ENCODE measurements around the gene P2RY14. TPM values are rescaled to one million over a fixed set of nuclear protein-coding genes. Genes with fewer than 3 reads are reported as not detected.

The P2RY14 gene
- polyA plus RNA-seq, 1 donor (not counting 4 experiments of a cell fraction or from before 2014, with no cell fraction given) = not detected

DNA sequence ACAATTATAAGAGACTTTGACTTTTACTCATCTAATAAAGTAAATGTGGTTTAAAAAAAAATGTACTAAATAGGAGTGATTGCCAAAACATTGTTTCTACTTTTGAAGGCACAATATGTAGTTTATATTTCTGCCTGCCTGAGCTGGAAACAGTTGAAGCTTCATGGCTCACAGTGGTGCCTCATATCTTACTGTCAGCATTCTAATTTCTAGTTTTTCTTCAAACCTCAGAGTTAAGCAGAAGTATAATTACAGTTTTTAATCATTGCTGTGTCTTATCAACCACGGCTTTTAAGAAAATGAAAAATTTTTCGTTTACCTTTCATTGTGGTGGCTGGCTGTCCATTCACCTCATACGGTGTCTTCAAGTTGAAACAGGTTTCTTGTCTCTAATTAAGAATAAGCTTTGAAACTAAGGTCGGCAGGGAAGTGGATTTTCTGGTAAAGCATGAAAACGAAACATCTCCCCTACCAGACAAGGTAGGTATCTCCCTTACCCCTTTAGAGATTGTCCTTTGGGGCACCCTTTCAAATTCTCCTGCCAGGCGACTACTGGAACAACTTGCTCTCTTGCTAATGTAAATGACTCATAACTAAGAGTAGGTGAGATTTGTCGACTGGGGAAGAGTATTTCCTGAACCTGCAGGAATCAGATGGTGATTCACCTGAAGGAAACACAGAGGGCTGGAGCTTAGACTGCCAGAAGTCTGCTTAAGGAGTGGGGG is 38.1 kb upstream of the P2RY14 start, which contains the start of gene GPR87:
GPR87 (minus strand) TSS at position 554 of the 725 bp plus-strand sequence. CDS start 16,720 bp downstream, outside the sequence.
- Histone ChIP-seq H3K9me3 (ENCODE audit: control insufficient read depth, low read depth, low read length) (no peaks in the 10 kb centered on the region), H3K79me2 (ENCODE audit: control insufficient read depth, insufficient read depth, low read length) (peaks cover 51% of the 10 kb centered on the region), H3K36me3 (ENCODE audit: control insufficient read depth in 2 of 2, extremely low read depth in 1 of 2, insufficient read depth in 2 of 2, low read length in 2 of 2) (peaks cover 4 to 15% of the 10 kb centered on the region in 2 experiments), H3K4me3 (ENCODE audit: control insufficient read depth in 2 of 3, extremely low read depth in 1 of 3, insufficient read depth in 2 of 3, low read depth in 1 of 3, low read length in 3 of 3) (peak within 1 kb of the TSS; percentile 75 to 93 (median 92)), H2AFZ (ENCODE audit: control insufficient read depth, low read length) (no peak within 1 kb of the TSS), H3K4me2 (ENCODE audit: control insufficient read depth, extremely low read depth, insufficient read depth, low read depth, low read length) (peak within 1 kb of the TSS; percentile 95), H3K4me1 (ENCODE audit: control insufficient read depth, extremely low read depth, insufficient read depth, low read length) (peaks cover 58% of the 10 kb centered on the region), H3K27me3 (ENCODE audit: control insufficient read depth, extremely low read depth, insufficient read depth, low read length) (no peaks in the 10 kb centered on the region), H4K20me1 (ENCODE audit: control insufficient read depth, extremely low read depth, insufficient read depth, low read length) (peaks cover 3% of the 10 kb centered on the region), H3K27ac (ENCODE audit: control insufficient read depth, insufficient read depth, low read length) (peak within 1 kb of the TSS; percentile 98), H3K9me1 (ENCODE audit: control insufficient read depth, extremely low read depth, insufficient read depth, low read length) (no peaks in the 10 kb centered on the region), H3K9ac (ENCODE audit: control insufficient read depth, extremely low read depth, insufficient read depth, low read length) (peak within 1 kb of the TSS; percentile 94)
- FAIRE-seq (peak; percentile 96), DNase-seq (ENCODE audit: low read depth, low spot score) (peak; percentile 88)
- TF ChIP-seq CTCF (optimal IDR thresholded peaks at IDR 0.05 in 1 of 3, IDR thresholded peaks at IDR 0.05 in 1 of 3, conservative IDR thresholded peaks at IDR 0.05 in 1 of 3; ENCODE audit: extremely low read depth in 1 of 3, insufficient read depth in 2 of 3, low read length in 3 of 3) (no peak), EZH2 (IDR thresholded peaks at IDR 0.05; ENCODE audit: low read length) (no peak)
- dilution Hi-C loops (cut with MboI; ENCODE audit: extremely low pct_ligation_motif_present, low sequenced_read_pairs) = no loop called here

DNA sequence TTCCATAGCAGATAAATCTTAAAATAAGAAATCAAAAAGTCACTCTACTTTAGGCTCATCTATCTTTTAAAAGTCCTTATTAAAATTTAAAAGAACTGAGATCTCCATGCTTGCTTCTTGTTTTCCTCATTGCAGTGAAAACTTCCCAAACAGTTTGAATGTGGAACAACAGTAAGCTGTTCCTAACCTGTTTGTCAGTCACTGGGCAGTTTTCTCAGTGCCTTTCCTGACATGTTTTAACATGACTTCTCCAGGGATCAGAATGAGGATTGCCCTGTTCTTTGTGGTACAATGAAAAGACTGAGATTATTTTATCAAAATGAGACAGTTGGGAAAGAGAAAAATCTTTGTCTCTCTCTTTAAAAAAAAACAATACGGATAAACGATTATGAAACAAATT is 37.5 kb upstream of the P2RY14 start:
- no peak for TF ChIP-seq EZH2 (IDR thresholded peaks at IDR 0.05; ENCODE audit: low read length)
- Histone ChIP-seq H3K4me3 (ENCODE audit: control insufficient read depth in 2 of 3, extremely low read depth in 1 of 3, insufficient read depth in 2 of 3, low read depth in 1 of 3, low read length in 3 of 3) (peak overlapping the region; percentile 75 to 93 (median 92)), H4K20me1 (ENCODE audit: control insufficient read depth, extremely low read depth, insufficient read depth, low read length) (peaks cover 3% of the 10 kb centered on the region), H3K27ac (ENCODE audit: control insufficient read depth, insufficient read depth, low read length) (peak overlapping the region; percentile 98), H3K27me3 (ENCODE audit: control insufficient read depth, extremely low read depth, insufficient read depth, low read length) (no peaks in the 10 kb centered on the region), H3K4me2 (ENCODE audit: control insufficient read depth, extremely low read depth, insufficient read depth, low read depth, low read length) (peak overlapping the region; percentile 95), H3K9me1 (ENCODE audit: control insufficient read depth, extremely low read depth, insufficient read depth, low read length) (no peaks in the 10 kb centered on the region), H3K9ac (ENCODE audit: control insufficient read depth, extremely low read depth, insufficient read depth, low read length) (peak overlapping the region; percentile 94), H3K79me2 (ENCODE audit: control insufficient read depth, insufficient read depth, low read length) (peaks cover 56% of the 10 kb centered on the region), H3K4me1 (ENCODE audit: control insufficient read depth, extremely low read depth, insufficient read depth, low read length) (peaks cover 56% of the 10 kb centered on the region), H2AFZ (ENCODE audit: control insufficient read depth, low read length) (no peak overlapping the region), H3K36me3 (ENCODE audit: control insufficient read depth in 2 of 2, extremely low read depth in 1 of 2, insufficient read depth in 2 of 2, low read length in 2 of 2) (peaks cover 4 to 16% of the 10 kb centered on the region in 2 experiments), H3K9me3 (ENCODE audit: control insufficient read depth, low read depth, low read length) (no peaks in the 10 kb centered on the region)
- DNase-seq (ENCODE audit: low read depth, low spot score) (no peak), FAIRE-seq (peak; percentile 91)
- dilution Hi-C loops (cut with MboI; ENCODE audit: extremely low pct_ligation_motif_present, low sequenced_read_pairs) = no loop called here
